ENCODE data around the gene GBP6. TPM values are rescaled to one million over a fixed set of nuclear protein-coding genes. Genes with fewer than 3 reads are reported as not detected.
"Not testable (repeated sequence)": the region's sequence is repeated elsewhere in the genome, so short reads cannot be mapped to it uniquely, and the experiment has no call there.

The GBP6 gene
- 0.40 and 0.65 TPM in 2 replicates for total RNA-seq

GRCh38 chr1:89363638-89364536 is at the start of gene GBP6:
GBP6 (plus strand) TSS chr1:89364059; CDS start chr1:89368552, 4,493 bp downstream.
- DNase-seq (ENCODE audit: low read depth) = no peak
- no peak within 1 kb of the TSS for H3K4me3 ChIP-seq (ENCODE audit: low read depth, low read length)
- TF ChIP-seq CTCF (conservative IDR thresholded peaks at IDR 0.05; ENCODE audit: low read depth, low read length) = no peak

- no peak overlapping the region for H3K4me3 ChIP-seq (ENCODE audit: low read depth, low read length)
- TF ChIP-seq CTCF (conservative IDR thresholded peaks at IDR 0.05; ENCODE audit: low read depth, low read length) = no peak
- DNase-seq (ENCODE audit: low read depth) = no peak
These were observed 41.5 kb upstream of the GBP6 start for GRCh38 chr1:89322402-89322801.

GRCh38 chr1:89331890-89332289 is 32.0 kb upstream of the GBP6 start:
- DNase-seq (ENCODE audit: low read depth) = no peak
- no peak for TF ChIP-seq CTCF (conservative IDR thresholded peaks at IDR 0.05; ENCODE audit: low read depth, low read length)
- no peak overlapping the region for H3K4me3 ChIP-seq (ENCODE audit: low read depth, low read length)

GRCh38 chr1:89332461-89332860 is 31.4 kb upstream of the GBP6 start:
- no peak overlapping the region for H3K4me3 ChIP-seq (ENCODE audit: low read depth, low read length)
- no peak for TF ChIP-seq CTCF (conservative IDR thresholded peaks at IDR 0.05; ENCODE audit: low read depth, low read length)
- DNase-seq (ENCODE audit: low read depth) = no peak

GRCh38 chr1:89335486-89335885 is 28.4 kb upstream of the GBP6 start:
- no peak for DNase-seq (ENCODE audit: low read depth)
- H3K4me3 ChIP-seq (ENCODE audit: low read depth, low read length) = no peak overlapping the region
- no peak for TF ChIP-seq CTCF (conservative IDR thresholded peaks at IDR 0.05; ENCODE audit: low read depth, low read length)

GRCh38 chr1:89337903-89338302 is 26.0 kb upstream of the GBP6 start:
- no peak for DNase-seq (ENCODE audit: low read depth)
- TF ChIP-seq CTCF (conservative IDR thresholded peaks at IDR 0.05; ENCODE audit: low read depth, low read length) = no peak

GRCh38 chr1:89339039-89339438 is 24.8 kb upstream of the GBP6 start:
- H3K4me3 ChIP-seq (ENCODE audit: low read depth, low read length) = no peak overlapping the region
- no peak for DNase-seq (ENCODE audit: low read depth)
- TF ChIP-seq CTCF (conservative IDR thresholded peaks at IDR 0.05; ENCODE audit: low read depth, low read length) = no peak

More at GRCh38 chr1:89337903-89338302, 26.0 kb upstream of the GBP6 start:
- no peak overlapping the region for H3K4me3 ChIP-seq (ENCODE audit: low read depth, low read length)

- DNase-seq (ENCODE audit: low read depth); H3K4me3 ChIP-seq (ENCODE audit: low read depth, low read length): not testable (repeated sequence)
These were observed 18.4 kb upstream of the GBP6 start for GRCh38 chr1:89345479-89345878.

Measured in epithelial cell of proximal tubule (primary cell).